Midbrain (tissue), 1 donor: Measurements from ENCODE around the gene IFNA21.
A peak's percentile ranks its signal among the peaks of the same experiment; 100 is the strongest.
"Not testable (repeated sequence)": the region's sequence is repeated elsewhere in the genome, so short reads cannot be mapped to it uniquely, and the experiment has no call there.

ENCODE experiments used
- DNase-seq: peaks from one replicate; lab custom pipeline; 2025; lab: John Stamatoyannopoulos, UW

Gene IFNA21

GRCh38 chr9:21166560-21166959, at the start of gene IFNA21:
Gene IFNA21 (minus strand): TSS chr9:21166660. CDS start chr9:21166612, 48 bp downstream.
- not testable (repeated sequence) for DNase-seq

GRCh38 chr9:21213411-21214326, 47.2 kb upstream of the IFNA21 start:
- DNase-seq = not testable (repeated sequence)

- DNase-seq = not testable (repeated sequence)
These were observed 45.7 kb upstream of the IFNA21 start for GRCh38 chr9:21212160-21212559.

DNA sequence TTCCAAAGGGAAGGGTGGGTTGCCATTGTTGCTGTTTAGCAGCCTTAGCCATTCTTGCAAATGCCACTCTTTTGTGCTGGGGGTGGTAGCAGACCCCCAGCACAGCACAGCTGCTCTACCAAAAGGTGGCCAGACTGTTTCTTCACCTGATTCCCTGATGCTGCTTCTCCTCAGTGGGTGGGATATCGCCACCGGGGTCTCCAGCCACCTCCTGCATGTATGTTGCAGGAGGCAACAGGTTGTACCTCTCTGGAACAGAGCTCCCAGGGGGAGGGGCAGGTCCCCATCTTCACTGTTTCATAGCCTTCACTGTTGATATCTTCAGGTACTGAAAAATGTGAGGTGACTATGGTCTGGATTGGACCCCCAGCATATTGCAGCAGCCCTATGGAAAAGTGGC, 44.3 kb upstream of the IFNA21 start:
- not testable (repeated sequence) for DNase-seq

DNA sequence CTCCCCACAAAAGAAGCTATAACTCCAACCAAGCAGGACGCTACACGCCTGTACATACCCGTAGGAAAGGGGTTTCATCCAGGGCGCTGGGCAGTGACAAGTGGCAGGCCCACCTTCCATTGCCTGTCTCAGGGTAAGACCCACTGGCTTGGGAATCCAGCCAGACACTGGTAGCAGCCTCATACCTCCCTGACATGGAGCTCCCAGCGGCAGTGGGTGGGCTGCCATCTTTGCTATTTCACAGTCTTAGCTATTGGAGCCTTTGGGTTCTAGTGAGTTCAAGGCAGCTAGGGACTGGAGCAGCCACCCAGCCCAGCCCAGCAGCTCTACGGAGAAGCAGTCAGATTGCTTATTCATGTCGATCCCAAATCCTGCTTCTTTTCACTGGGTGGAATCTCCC, 43.9 kb upstream of the IFNA21 start:
- DNase-seq = no peak

DNA sequence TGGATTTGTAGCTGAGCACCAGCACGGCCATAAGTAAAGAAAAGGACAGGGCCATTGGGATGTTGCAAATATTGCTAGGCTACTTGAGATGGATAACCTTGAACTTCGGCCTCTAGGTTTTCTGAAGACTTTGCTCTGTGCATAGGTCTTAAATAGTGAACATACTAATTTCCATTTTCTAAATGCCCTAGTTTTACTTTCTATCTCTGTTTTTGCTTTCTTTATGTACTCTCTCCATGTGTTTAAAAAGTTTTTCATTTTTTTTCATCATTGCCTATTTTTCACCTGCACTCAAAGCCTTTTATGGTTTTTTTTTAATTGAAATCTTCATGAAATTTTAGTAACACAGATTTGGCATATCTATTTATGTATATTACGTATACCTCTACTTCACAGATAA, 40.6 kb upstream of the IFNA21 start, which contains the start of gene IFNA10:
TSS of gene IFNA10 (minus strand) at position 101 of the 400 bp plus-strand sequence. CDS start at position 55, 46 bp downstream.
- not testable (repeated sequence) for DNase-seq

DNA sequence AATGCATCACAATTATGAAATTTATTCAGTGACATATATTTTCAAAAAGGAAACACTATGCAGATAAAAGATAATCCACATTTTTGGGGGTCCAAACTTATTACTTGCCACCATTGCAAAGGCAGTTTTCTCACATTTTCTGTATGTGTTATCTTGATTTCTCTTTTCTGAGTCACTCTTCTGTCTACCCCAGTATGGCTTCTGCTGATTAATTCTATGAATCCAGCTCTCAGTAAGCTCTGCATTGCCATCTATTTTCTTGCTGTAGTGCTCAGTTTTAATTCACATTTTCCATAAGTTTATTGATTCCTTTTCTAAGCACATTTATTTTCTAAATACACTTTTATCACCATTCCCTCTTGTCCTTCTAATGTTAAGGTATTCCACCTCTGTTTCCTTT, 38.7 kb upstream of the IFNA21 start:
- DNase-seq = no peak

GRCh38 chr9:21202105-21202504, 35.6 kb upstream of the IFNA21 start, which contains the start of gene IFNA7:
Gene IFNA7 (minus strand): TSS chr9:21202205. CDS start chr9:21202165, 40 bp downstream.
- DNase-seq = not testable (repeated sequence)

DNA sequence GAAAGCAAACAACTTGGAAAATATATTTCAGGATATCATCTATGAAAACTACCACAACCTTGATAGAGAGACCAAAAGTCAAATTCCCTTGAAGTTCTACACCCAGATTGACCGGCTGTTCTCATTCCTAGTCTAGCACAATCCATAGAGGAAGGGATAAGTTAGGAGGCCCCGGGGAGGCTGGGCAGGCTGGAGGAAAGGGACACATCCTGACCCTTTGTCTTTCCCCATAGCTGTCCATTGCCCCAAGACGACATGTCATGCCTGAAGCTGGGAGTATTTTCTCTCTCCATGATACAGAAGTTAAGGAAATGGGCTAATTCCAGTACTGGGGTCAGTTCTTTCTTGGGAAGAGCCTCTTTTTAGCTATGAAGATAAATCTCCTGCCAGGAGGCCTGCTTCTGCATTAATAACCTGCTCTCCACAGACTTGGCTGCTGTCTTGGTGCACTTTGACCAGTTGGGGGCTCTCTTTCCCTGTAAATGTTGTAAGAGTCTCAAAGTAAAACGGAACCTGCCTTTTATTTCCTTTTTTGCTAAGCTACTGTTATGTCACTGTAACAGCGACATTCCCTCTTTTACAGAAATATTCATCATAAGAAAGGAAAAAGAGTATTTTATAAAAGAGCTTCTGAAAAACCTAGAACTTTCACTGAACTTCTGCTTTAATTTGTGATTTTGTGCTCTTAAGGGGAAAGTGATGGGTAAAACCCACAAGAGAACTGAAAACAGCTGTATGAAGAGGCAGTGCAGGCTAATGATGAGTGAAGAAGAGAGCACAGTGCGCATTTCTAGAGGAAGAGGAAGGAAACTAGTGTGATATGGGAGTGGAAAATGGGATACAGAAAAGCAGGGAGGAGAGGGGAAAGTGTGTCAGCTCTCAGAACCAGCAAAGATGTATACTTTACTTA, 28.7 kb upstream of the IFNA21 start:
- peak; percentile 34 for DNase-seq

GRCh38 chr9:21187487-21187886, 21.0 kb upstream of the IFNA21 start, which contains the start of gene IFNA4:
Gene IFNA4 (minus strand): TSS chr9:21187587. CDS start chr9:21187531, 56 bp downstream.
- not testable (repeated sequence) for DNase-seq

GRCh38 chr9:21182810-21183736, 16.6 kb upstream of the IFNA21 start:
- peak; percentile 3 for DNase-seq

DNA sequence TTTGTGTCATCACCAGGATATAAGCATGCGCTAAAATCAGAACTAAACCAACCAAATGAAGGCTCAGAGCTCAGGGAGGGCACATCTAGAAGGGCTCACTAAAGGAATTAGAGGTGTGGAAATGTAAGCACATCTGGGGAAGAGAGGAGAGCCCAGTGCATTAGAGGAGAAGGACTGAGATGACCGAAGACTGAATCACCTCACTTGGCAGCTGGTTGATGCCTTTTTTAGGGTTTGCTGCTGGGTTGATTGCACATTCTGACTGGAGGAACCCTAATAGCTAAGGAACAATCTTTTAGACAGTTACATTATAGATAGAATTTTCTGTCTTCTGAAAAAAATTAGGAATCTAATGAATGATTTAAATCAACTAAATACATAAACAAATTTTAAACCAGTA, 8.2 kb upstream of the IFNA21 start:
- DNase-seq = no peak

- no peak for DNase-seq
These were observed 5.7 kb upstream of the IFNA21 start for GRCh38 chr9:21172156-21172555.

GRCh38 chr9:21171351-21171750, 4.9 kb upstream of the IFNA21 start:
- DNase-seq = no peak

GRCh38 chr9:21165516-21165915, 944 bp downstream of the IFNA21 start:
- no peak for DNase-seq

DNA sequence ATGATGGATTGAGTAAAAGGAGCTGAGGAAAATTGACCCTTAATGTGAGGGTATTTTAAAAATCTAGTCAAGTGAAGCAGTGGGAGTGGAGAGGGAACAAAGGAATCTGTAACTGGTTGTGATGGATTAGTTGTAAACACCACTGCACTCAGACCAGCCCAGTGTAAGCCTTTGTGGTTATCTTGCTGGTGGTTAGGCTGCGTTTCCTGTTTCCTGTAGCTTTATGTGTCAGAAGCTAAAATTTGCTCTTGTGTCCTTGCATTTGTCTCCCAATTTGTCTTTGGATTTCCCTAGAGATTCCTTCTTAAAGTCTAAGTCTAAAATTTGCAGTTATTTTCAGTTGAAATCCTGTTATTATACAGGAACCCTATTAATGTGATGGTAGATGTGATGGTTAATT, 6.3 kb downstream of the IFNA21 start:
- no peak for DNase-seq

- no peak for DNase-seq
These were observed 11.0 kb downstream of the IFNA21 start for GRCh38 chr9:21155501-21155900.

- DNase-seq = peak; percentile 37
These were observed 12.3 kb downstream of the IFNA21 start for GRCh38 chr9:21154018-21154608.

DNA sequence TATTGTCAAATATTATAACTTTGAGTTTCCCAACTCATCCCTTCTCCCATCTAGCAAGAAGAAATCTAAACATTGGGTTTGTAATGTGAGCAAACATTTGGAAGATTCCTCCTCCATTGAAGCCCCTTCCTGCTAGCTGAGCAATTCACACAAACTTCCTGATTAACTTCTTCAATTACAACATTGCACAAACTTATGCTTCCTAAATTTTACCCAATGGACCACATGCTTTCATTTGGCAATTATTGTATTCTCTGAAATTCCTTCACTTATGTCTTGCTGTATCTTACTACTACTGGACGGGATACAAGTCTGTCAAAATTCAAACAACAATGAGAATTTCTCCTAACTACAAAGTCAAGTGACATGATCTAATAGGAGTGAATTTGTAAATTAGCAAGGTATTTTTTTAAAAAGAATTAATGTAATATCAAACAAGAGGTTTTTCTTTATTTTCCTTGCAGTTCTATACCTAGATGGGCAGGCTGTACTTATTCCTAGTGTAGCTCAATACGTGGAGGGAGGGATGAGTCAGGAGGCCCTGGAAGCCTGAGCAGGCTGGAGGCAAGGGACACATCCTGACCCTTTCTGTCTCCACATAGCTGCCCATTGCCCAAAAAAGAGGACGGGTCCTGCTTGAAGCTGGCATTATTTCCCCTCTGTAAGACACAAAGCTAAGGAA, 13.0 kb downstream of the IFNA21 start:
- no peak for DNase-seq

GRCh38 chr9:21144603-21145002, 21.9 kb downstream of the IFNA21 start:
- DNase-seq = no peak
